AG04450 (cell line): Measurements from ENCODE around the gene OSBPL2. TPM values are rescaled to one million over a fixed set of nuclear protein-coding genes. Genes with fewer than 3 reads are reported as not detected.

Experiments used
- CTCF ChIA-PET: fragments of 300-600, 350-600 bp; formaldehyde crosslinking; extraction: SDS; loops from one replicate; lab custom pipeline; 2022; ENCODE audit warnings: antibody characterized with exemption, inconsistent platforms; lab: Charles Lee
- POLR2A ChIA-PET: fragments of 350-600 bp; formaldehyde crosslinking; extraction: SDS; loops from one replicate; lab custom pipeline; 2021; ENCODE audit warnings: antibody characterized with exemption, inconsistent platforms; lab: Yijun Ruan, JAX
- DNase-seq: peaks from one replicate; pipeline ENCODE4 v3.0.0-alpha.2; 2011; ENCODE audit warnings: low read depth, low spot score
- H3K27ac ChIP-seq: one replicate; pipeline ENCODE4 v1.5.1; 2012; ENCODE audit warnings: low read depth, low read length, control low read depth
- H3K27me3 ChIP-seq: one replicate; pipeline ENCODE4 v1.6.0; 2012; ENCODE audit warnings: low read length; ENCODE audit not compliant: control insufficient read depth, insufficient read depth
- H3K4me3 ChIP-seq: 2 replicates; pipeline ENCODE4 v1.5.1; 2011; ENCODE audit warnings: mild to moderate bottlenecking, low read depth, low read length, control low read depth
- H3K9me3 ChIP-seq: 2 replicates; pipeline ENCODE4 v1.5.1; 2012; ENCODE audit warnings: low read length; ENCODE audit not compliant: control insufficient read depth, insufficient read depth
- CTCF ChIP-seq: IDR thresholded peaks from 2 replicates; pipeline ENCODE4 v1.5.1; 2011; ENCODE audit warnings: low read depth, low read length, control low read depth, inconsistent platforms
- polyA plus RNA-seq: library from polyadenylated mRNA; depleted of rRNA; stranded (reverse); fragments of >200 nt; gene quantifications from 2 replicates; pipeline ENCODE4 v1.2.3, GENCODE V29; 2011

The OSBPL2 gene
- polyA plus RNA-seq, 1 experiment = 18.5 TPM

DNA sequence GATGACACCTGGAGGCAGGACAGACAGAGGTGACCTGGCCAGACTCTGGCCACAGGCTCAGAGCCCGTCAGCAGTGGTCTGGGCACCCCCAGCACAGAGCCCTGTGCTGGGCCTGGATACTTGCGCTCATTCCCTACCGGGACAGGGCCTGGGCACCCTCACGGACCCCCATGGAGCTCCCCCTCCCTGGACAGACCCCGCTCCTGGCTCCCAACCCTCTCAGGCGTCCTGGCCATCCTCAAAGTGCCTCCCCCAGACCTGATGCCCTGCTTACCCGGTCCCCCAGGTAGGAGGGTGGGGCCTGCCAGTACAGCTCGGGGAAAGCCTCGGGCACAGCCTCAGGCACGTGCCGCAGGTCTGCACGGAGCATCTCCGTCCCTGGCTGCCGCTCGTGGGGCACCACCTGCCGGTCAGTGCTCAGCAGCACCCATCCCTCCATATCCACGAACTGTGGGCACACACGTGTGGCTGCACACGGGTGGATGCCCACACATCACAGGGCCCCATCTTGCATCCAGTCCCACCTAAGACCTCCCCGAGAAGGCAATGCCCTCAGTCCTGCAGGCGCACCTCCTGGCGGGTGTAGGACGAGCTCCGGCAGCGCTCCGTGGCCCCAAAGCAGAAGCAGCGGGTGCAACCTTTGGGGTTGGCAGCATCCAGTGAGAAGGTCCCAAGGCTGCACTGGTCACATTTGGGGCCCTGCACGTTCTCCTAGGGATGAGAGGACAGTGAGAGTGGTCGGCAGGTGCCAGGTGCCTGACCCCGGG lies 88.8 kb downstream of the OSBPL2 start:
- CTCF ChIA-PET = interaction anchor here (1.1 kb wide), 1 partner anchor 48 kb away, joined by 3 read pairs; no protein-coding TSS in a partner anchor
- H3K4me3 ChIP-seq = no peak overlapping the region
- TF ChIP-seq CTCF = no peak
- H3K27me3 ChIP-seq = no peaks in the 10 kb centered on the region
- no peak for DNase-seq
- no peaks in the 10 kb centered on the region; the same call in 1 of the 2 replicates for H3K9me3 ChIP-seq
- no peak overlapping the region for H3K27ac ChIP-seq
- POLR2A ChIA-PET = no interaction called here

- POLR2A ChIA-PET = interaction anchor here (0.5 kb wide), 1 partner anchor 546 kb away, joined by 3 read pairs; no protein-coding TSS in a partner anchor
- CTCF ChIA-PET = interaction anchor here (1.1 kb wide), 1 partner anchor 47 kb away, joined by 3 read pairs; no protein-coding TSS in a partner anchor
Measured at GRCh38 chr20:62327726-62328495, 89.6 kb downstream of the OSBPL2 start.

GRCh38 chr20:62328684-62329388 lies 90.5 kb downstream of the OSBPL2 start:
- CTCF ChIA-PET = no interaction called here
- H3K9me3 ChIP-seq = no peaks in the 10 kb centered on the region; the same call in 1 of the 2 replicates
- no peak for TF ChIP-seq CTCF
- no peak overlapping the region for H3K27ac ChIP-seq
- DNase-seq = no peak
- POLR2A ChIA-PET = no interaction called here
- no peak overlapping the region for H3K4me3 ChIP-seq
- H3K27me3 ChIP-seq = no peaks in the 10 kb centered on the region

More at GRCh38 chr20:62327726-62328495, 89.6 kb downstream of the OSBPL2 start:
- DNase-seq = no peak
- Histone ChIP-seq H3K27ac (no peak overlapping the region), H3K4me3 (no peak overlapping the region), H3K27me3 (no peaks in the 10 kb centered on the region), H3K9me3 (no peaks in the 10 kb centered on the region; the same call in 1 of the 2 replicates)
- no peak for TF ChIP-seq CTCF

DNA sequence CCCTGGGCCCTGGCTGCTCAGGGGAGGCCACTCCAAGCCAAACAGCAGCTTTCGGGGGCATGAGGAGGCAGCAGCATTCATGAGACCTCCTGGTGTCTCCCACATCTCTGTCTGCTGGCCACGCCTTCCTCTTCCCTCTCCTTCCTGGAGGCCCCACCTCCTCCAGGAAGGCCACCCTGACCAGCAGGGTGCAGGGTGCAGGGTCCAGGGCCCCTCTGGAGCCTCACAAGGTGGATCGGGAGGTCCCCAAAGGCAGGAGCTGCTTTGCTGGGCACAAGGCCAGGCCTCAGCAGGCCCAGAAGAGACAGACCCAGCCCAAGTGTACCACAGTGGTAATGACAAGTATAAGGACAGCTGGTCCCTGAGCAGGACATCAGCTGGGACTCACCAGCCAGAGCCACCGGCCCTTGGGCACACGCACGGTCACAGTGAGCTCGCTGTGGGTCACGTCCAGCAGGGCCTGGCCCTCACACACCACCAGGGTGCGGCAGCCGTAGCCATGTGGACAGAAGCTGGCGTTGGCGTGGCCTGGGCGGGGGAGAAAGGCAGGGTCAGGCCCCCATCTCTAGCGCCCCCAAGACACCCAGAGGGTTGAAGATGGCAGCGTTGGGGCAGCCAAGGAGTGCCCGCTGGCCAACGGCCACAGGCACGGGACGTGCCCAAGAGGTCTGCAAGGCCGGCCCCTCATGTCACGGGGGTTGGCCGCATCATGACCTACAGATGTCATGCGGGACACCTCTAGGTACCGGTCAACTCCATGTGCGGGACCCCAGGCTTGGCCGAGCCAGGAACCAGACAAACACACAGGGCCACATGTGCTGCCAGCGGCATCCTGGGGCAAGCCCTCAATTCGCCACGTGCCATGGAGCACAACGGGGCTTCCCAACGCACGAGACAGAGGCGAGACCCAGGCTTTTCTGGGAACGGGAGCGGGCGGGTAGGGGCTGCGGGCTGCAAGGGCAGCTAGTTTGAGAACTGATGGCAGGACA lies 91.4 kb downstream of the OSBPL2 start:
- ChIA-PET CTCF (no interaction called here), POLR2A (no interaction called here)
- no peaks in the 10 kb centered on the region; the same call in 1 of the 2 replicates for H3K9me3 ChIP-seq
- no peak for TF ChIP-seq CTCF
- H3K27me3 ChIP-seq = no peaks in the 10 kb centered on the region
- no peak overlapping the region for H3K27ac ChIP-seq
- DNase-seq = no peak
- no peak overlapping the region for H3K4me3 ChIP-seq
